T-cell (primary cell): ENCODE results near the gene MXRA8. TPM values are rescaled to one million over a fixed set of nuclear protein-coding genes. Genes with fewer than 3 reads are reported as not detected.

ENCODE experiments used
- ATAC-seq, 4 experiments: fragments of 200-7000 bp in 3 of 4; fragments of 150-1000 bp in 1 of 4; cut with Tn5 transposase; replicated peaks in 1 of 4; 1 replicate in 3 of 4; 2 replicates in 1 of 4; pipeline ENCODE4 v1.10.0; 2021; ENCODE audit warnings: moderate library complexity in 3 of 4, mild to moderate bottlenecking in 2 of 4, moderate number of reproducible peaks in 1 of 4
- CTCF ChIA-PET, 2 donors: fragments of 300-600 bp; sonication (Branson Sonifier 250); formaldehyde crosslinking; loops; one replicate each; lab custom pipeline; 2022; ENCODE audit warnings: antibody characterized with exemption in 2 of 2; lab: Charles Lee
- POLR2A ChIA-PET, 2 donors: fragments of 300-600 bp; sonication (Branson Sonifier 250); formaldehyde crosslinking; loops; one replicate each; lab custom pipeline; 2022; ENCODE audit warnings: antibody characterized with exemption in 2 of 2; lab: Charles Lee
- DNase-seq, 35 experiments: peaks; one replicate each; pipeline versions ENCODE4 v3.0.0 to v3.0.0-alpha.2; 2013 to 2023
- H3K27ac ChIP-seq: one replicate; pipeline ENCODE4 v1.5.1; 2013; ENCODE audit warnings: low read length
- H3K27me3 ChIP-seq, 2 experiments: replicated peaks in 1 of 2; 1 replicate in 1 of 2; 2 replicates in 1 of 2; pipeline versions ENCODE4 v1.6.1 to v1.7.0; 2013; ENCODE audit warnings: low read length in 1 of 2, mixed read lengths in 1 of 2; ENCODE audit not compliant: control insufficient read depth in 2 of 2, insufficient read depth in 2 of 2; ENCODE audit errors: extremely low read depth in 1 of 2
- H3K36me3 ChIP-seq, 2 donors: 1 replicate in 1 of 2; 2 replicates in 1 of 2; pipeline versions ENCODE4 v1.6.1 to v1.7.0; 2013; ENCODE audit warnings: low read length in 1 of 2; ENCODE audit not compliant: control insufficient read depth in 2 of 2, insufficient read depth in 1 of 2; ENCODE audit errors: extremely low read depth in 1 of 2
- H3K4me1 ChIP-seq, 2 experiments: 1 replicate in 1 of 2; 2 replicates in 1 of 2; pipeline versions ENCODE4 v1.6.1 to v1.7.0; 2013; ENCODE audit warnings: low read length in 2 of 2, mixed read lengths in 1 of 2; ENCODE audit not compliant: insufficient read depth in 2 of 2, control insufficient read depth in 1 of 2; ENCODE audit errors: extremely low read depth in 1 of 2
- H3K4me3 ChIP-seq, 2 donors: 1 replicate in 1 of 2; 2 replicates in 1 of 2; pipeline versions ENCODE4 v1.5.1 to v1.7.0; 2013; ENCODE audit warnings: mild to moderate bottlenecking in 2 of 2, low read length in 1 of 2, moderate library complexity in 1 of 2; ENCODE audit not compliant: control insufficient read depth in 1 of 2; ENCODE audit errors: extremely low read depth in 1 of 2
- H3K9me3 ChIP-seq: 2 replicates; pipeline ENCODE4 v1.7.0; 2013
- H3K27ac Mint-ChIP-seq, 2 donors: one replicate each; pipeline ENCODE4 v1.8.0; 2020 to 2021; ENCODE audit warnings: mild to moderate bottlenecking in 2 of 2, mixed read lengths in 2 of 2
- H3K27me3 Mint-ChIP-seq, 2 donors: one replicate each; pipeline ENCODE4 v1.8.0; 2021 to 2022; ENCODE audit warnings: mixed read lengths in 2 of 2
- H3K36me3 Mint-ChIP-seq: one replicate; pipeline ENCODE4 v1.8.0; 2021; ENCODE audit warnings: mixed read lengths
- H3K4me1 Mint-ChIP-seq, 3 donors: one replicate each; pipeline ENCODE4 v1.8.0; 2020 to 2022; ENCODE audit warnings: mixed read lengths in 3 of 3, mild to moderate bottlenecking in 1 of 3
- H3K4me3 Mint-ChIP-seq, 3 donors: one replicate each; pipeline ENCODE4 v1.8.0; 2020 to 2022; ENCODE audit warnings: mild to moderate bottlenecking in 3 of 3, mixed read lengths in 3 of 3, moderate library complexity in 3 of 3
- H3K9me3 Mint-ChIP-seq, 3 donors: one replicate each; pipeline ENCODE4 v1.8.0; 2020 to 2022; ENCODE audit warnings: mixed read lengths in 3 of 3
- WGBS: methylation state at CpG from one replicate; pipeline ENCODE4 v1.1.5; 2013; ENCODE audit warnings: missing lambda C conversion rate; ENCODE audit not compliant: insufficient coverage; 5-methylcytosine and 5-hydroxymethylcytosine counted together
- total RNA-seq, 35 experiments: library from RNA in 6 of 35; stranded (reverse) in 6 of 35; fragments of 120-200 nt in 1 of 35; gene quantifications; one replicate each; pipeline versions ENCODE4 v1.2.1 to v1.2.4 and lab custom pipeline; 2013 to 2026

MXRA8 gene
- total RNA-seq, 5 donors from 2014 or later (not counting 1 experiment from before 2014, with no cell fraction given), result 0.99 to 6.8 (median 1.9) TPM

- no peak for ATAC-seq
- H3K4me3 Mint-ChIP-seq, result no peak overlapping the region
- no peaks in the 10 kb centered on the region for H3K9me3 Mint-ChIP-seq
- H3K4me3 ChIP-seq, result no peak overlapping the region
- H3K27ac Mint-ChIP-seq, result no peak overlapping the region
- DNase-seq, result no peak
- H3K27ac ChIP-seq, result no peak overlapping the region
- CTCF ChIA-PET, result no interaction called here
- POLR2A ChIA-PET, result no interaction called here
- no peaks in the 10 kb centered on the region for H3K27me3 ChIP-seq
- H3K27me3 Mint-ChIP-seq, result no peaks in the 10 kb centered on the region
- no peaks in the 10 kb centered on the region for H3K9me3 ChIP-seq
- 92% methylated on average over 13 of the region's 21 CpGs for WGBS
- no peaks in the 10 kb centered on the region for H3K4me1 ChIP-seq
- no peaks in the 10 kb centered on the region for H3K4me1 Mint-ChIP-seq
- H3K36me3 ChIP-seq, result peaks cover 2 to 10% of the 10 kb centered on the region in 2 donors
- H3K36me3 Mint-ChIP-seq, result peaks cover 4% of the 10 kb centered on the region
Observed at GRCh38 chr1:1335792-1336248, 22.5 kb downstream of the MXRA8 start.

- Histone ChIP-seq H3K4me3 (no peak overlapping the region), H3K27ac (no peak overlapping the region), H3K9me3 (no peaks in the 10 kb centered on the region), H3K27me3 (no peaks in the 10 kb centered on the region), H3K4me1 (no peaks in the 10 kb centered on the region), H3K36me3 (peaks cover 0 to 10% of the 10 kb centered on the region in 2 donors)
- Mint-ChIP-seq H3K9me3 (no peaks in the 10 kb centered on the region), H3K27ac (no peak overlapping the region), H3K36me3 (peaks cover 3% of the 10 kb centered on the region), H3K4me3 (no peak overlapping the region), H3K4me1 (no peaks in the 10 kb centered on the region), H3K27me3 (no peaks in the 10 kb centered on the region)
- POLR2A ChIA-PET, result no interaction called here
- CTCF ChIA-PET, result interaction anchor here in 1 of 2 donors (0.5 kb wide), 1 partner anchor 164 kb away, joined by 3 read pairs; no protein-coding TSS in a partner anchor
- 90% methylated on average over 9 of the region's 16 CpGs for WGBS
- no peak for ATAC-seq
- DNase-seq, result no peak
Observed at GRCh38 chr1:1335283-1335682, 23.1 kb downstream of the MXRA8 start.

GRCh38 chr1:1334835-1335234 lies 23.5 kb downstream of the MXRA8 start:
- Histone ChIP-seq H3K36me3 (peaks cover 0 to 10% of the 10 kb centered on the region in 2 donors), H3K27me3 (no peaks in the 10 kb centered on the region), H3K4me1 (peaks cover 0 to 2% of the 10 kb centered on the region in 2 experiments), H3K9me3 (no peaks in the 10 kb centered on the region), H3K4me3 (no peak overlapping the region), H3K27ac (no peak overlapping the region)
- H3K4me1 Mint-ChIP-seq, result peaks cover 0 to 2% (median 2%) of the 10 kb centered on the region in 3 donors
- no peak overlapping the region for H3K27ac Mint-ChIP-seq
- no peaks in the 10 kb centered on the region for H3K9me3 Mint-ChIP-seq
- CTCF ChIA-PET, result interaction anchor here in 1 of 2 donors (0.5 kb wide), 1 partner anchor 164 kb away, joined by 3 read pairs; no protein-coding TSS in a partner anchor
- POLR2A ChIA-PET, result no interaction called here
- DNase-seq (no peak), ATAC-seq (no peak)
- no peak overlapping the region for H3K4me3 Mint-ChIP-seq
- peaks cover under 1% of the 10 kb centered on the region for H3K36me3 Mint-ChIP-seq
- H3K27me3 Mint-ChIP-seq, result no peaks in the 10 kb centered on the region
- WGBS, result 91% methylated on average over 11 of the region's 11 CpGs

- Mint-ChIP-seq H3K4me1 (peaks cover 3 to 5% (median 4%) of the 10 kb centered on the region in 3 donors), H3K9me3 (no peaks in the 10 kb centered on the region), H3K4me3 (no peak overlapping the region), H3K36me3 (no peaks in the 10 kb centered on the region), H3K27ac (no peak overlapping the region), H3K27me3 (no peaks in the 10 kb centered on the region)
- Histone ChIP-seq H3K4me3 (no peak overlapping the region), H3K27ac (no peak overlapping the region), H3K27me3 (no peaks in the 10 kb centered on the region), H3K4me1 (peaks cover 0 to 2% of the 10 kb centered on the region in 2 experiments), H3K9me3 (no peaks in the 10 kb centered on the region), H3K36me3 (peaks cover 8 to 10% of the 10 kb centered on the region in 2 donors)
- ChIA-PET CTCF (no interaction called here), POLR2A (no interaction called here)
- 92% methylated on average over 36 of the region's 36 CpGs for WGBS
- DNase-seq (no peak), ATAC-seq (no peak)
Observed at GRCh38 chr1:1333551-1334241, 24.7 kb downstream of the MXRA8 start.

- H3K27me3 ChIP-seq, result no peaks in the 10 kb centered on the region
- 75% methylated on average over 41 of the region's 48 CpGs for WGBS
- POLR2A ChIA-PET, result no interaction called here
Observed at GRCh38 chr1:1332774-1333480, 25.4 kb downstream of the MXRA8 start.

GRCh38 chr1:1332031-1332755 lies 26.2 kb downstream of the MXRA8 start:
- Histone ChIP-seq H3K9me3 (no peaks in the 10 kb centered on the region), H3K4me3 (no peak overlapping the region), H3K27me3 (no peaks in the 10 kb centered on the region), H3K27ac (no peak overlapping the region), H3K4me1 (peaks cover 0 to 2% of the 10 kb centered on the region in 2 experiments), H3K36me3 (peaks cover 11 to 14% of the 10 kb centered on the region in 2 donors)
- no peaks in the 10 kb centered on the region for H3K36me3 Mint-ChIP-seq
- ATAC-seq, result no peak
- no peaks in the 10 kb centered on the region for H3K9me3 Mint-ChIP-seq
- ChIA-PET POLR2A (no interaction called here), CTCF (no interaction called here)
- H3K27ac Mint-ChIP-seq, result no peak overlapping the region
- no peak overlapping the region for H3K4me3 Mint-ChIP-seq
- DNase-seq, result no peak
- no peaks in the 10 kb centered on the region for H3K27me3 Mint-ChIP-seq
- H3K4me1 Mint-ChIP-seq, result peaks cover 3 to 7% (median 4%) of the 10 kb centered on the region in 3 donors
- 89% methylated on average over 57 of the region's 57 CpGs for WGBS

More at GRCh38 chr1:1332774-1333480, 25.4 kb downstream of the MXRA8 start:
- no peak for ATAC-seq
- Mint-ChIP-seq H3K4me1 (peaks cover 3 to 5% (median 4%) of the 10 kb centered on the region in 3 donors), H3K27me3 (no peaks in the 10 kb centered on the region), H3K27ac (no peak overlapping the region), H3K9me3 (no peaks in the 10 kb centered on the region), H3K36me3 (no peaks in the 10 kb centered on the region), H3K4me3 (no peak overlapping the region)
- no peak overlapping the region for H3K4me3 ChIP-seq
- peaks cover 8 to 10% of the 10 kb centered on the region in 2 donors for H3K36me3 ChIP-seq
- no peak for DNase-seq
- H3K27ac ChIP-seq, result no peak overlapping the region
- no peaks in the 10 kb centered on the region for H3K9me3 ChIP-seq
- CTCF ChIA-PET, result no interaction called here
- peaks cover 0 to 2% of the 10 kb centered on the region in 2 experiments for H3K4me1 ChIP-seq
